GM12874 (cell line): ENCODE data around the gene TRERF1.

ENCODE experiments used
- TF ChIP-seq, protein P1 (sequence below): IDR thresholded peaks from 2 replicates; pipeline ENCODE4 v1.5.1; 2011; ENCODE audit warnings: low read depth, mild to moderate bottlenecking, control low read depth, low read length, moderate library complexity; ENCODE audit not compliant: insufficient read depth

TRERF1 gene

DNA sequence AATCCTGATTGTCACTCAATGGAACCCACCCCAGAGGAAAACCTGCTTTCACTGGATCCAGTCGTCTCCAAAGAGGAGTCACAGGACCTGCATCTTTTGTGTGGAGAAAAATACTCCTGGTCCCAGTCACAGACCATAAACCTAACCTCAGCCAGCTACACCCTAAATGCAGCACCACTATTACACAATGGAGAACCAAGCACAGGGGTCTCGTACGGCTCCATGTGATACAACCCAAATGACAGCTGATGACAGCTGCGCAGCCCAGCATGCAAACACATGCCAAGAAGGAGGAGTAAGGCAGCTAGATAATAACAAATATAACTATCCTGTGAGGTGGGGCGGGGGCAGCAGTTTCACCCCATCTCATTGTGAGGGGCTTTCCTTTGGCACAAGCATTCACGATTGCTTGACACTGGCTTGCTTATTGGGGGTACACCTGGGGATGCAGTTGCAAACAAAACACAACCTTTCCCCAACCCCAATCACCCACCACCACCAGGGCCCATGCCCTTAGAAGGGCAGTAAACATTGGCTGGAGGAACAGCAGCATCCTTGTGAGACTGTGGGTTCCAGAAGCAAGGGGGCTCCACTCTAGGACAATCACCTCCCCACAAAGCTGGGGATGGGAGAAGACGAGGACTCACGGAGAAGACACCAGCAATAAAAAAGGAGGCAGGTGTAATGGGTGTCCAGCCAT is 51.5 kb downstream of the TRERF1 start:
- TF ChIP-seq, protein P1, sequence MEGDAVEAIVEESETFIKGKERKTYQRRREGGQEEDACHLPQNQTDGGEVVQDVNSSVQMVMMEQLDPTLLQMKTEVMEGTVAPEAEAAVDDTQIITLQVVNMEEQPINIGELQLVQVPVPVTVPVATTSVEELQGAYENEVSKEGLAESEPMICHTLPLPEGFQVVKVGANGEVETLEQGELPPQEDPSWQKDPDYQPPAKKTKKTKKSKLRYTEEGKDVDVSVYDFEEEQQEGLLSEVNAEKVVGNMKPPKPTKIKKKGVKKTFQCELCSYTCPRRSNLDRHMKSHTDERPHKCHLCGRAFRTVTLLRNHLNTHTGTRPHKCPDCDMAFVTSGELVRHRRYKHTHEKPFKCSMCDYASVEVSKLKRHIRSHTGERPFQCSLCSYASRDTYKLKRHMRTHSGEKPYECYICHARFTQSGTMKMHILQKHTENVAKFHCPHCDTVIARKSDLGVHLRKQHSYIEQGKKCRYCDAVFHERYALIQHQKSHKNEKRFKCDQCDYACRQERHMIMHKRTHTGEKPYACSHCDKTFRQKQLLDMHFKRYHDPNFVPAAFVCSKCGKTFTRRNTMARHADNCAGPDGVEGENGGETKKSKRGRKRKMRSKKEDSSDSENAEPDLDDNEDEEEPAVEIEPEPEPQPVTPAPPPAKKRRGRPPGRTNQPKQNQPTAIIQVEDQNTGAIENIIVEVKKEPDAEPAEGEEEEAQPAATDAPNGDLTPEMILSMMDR, result no peak

DNA sequence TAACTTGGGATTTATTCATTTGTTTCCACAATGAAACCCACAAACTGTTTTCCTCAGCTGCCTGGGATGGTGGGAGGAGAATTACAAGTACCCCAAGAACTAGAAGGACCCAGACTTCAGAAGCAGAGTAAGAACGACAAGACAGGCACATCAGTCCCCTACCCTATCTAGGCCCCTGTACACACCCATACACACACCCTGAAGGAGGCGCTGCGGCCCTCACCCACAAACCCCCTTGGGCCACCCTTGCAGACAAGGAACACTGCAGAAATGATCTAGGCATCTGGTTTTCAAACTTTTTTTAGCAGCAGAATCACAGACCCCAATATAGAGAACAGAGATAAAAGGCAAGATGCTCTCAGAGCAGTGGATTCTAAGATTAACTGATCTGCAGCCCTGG is 55.0 kb downstream of the TRERF1 start:
- TF ChIP-seq, protein P1, result no peak

DNA sequence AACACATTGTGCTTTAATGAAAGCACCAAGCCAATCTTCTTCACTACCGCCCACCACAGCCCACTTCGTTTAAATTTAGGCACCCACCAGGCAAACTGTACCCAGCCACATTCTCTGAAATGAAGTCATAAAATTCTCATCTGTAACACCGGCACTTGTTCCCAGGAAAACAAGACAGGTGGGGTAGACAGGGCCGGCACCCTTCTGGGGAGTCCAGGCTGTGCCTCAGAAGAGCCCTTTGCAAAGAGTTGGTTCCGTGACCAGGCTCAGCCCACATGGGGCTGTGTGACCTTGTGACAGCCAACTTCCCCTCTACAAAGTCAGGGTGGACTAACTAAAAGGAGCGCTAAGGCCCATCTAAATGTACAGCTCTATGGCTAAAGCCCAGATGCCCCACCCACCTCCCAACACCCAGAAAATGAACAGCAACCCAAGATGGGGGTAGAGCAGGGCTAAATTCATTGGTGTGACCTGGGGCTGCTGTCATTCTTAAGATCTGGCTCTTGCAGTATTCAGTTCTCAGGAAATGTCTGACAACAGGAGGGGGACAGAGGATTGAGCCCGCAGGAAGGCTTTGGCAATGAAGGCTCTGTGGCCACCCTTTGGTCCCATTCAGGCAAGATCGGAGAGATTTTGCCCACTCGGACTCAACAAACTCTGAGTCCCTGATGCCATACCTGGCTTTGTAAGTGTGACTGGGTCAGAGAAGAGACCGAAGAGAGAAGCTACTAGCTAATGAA is 56.7 kb downstream of the TRERF1 start:
- TF ChIP-seq, protein P1, result no peak

DNA sequence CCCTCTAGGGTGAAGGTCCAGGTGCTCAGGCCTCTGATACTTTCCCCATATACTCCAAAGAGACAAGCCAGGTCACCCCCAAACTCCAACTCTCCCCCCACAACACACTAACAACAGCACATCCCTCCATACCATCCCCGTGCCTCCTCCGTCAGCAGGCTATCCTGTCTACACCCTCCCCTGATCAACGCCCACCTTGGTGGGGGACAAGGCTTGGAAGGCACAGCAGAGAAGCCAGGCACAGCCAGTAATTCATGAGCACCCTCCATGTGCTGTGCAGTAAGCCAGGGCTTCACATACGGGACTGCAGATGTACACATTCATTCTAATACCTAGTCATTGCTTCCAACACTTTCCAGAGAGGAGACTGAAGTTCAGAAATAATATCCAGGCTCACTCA is 57.6 kb downstream of the TRERF1 start:
- TF ChIP-seq, protein P1, result no peak

DNA sequence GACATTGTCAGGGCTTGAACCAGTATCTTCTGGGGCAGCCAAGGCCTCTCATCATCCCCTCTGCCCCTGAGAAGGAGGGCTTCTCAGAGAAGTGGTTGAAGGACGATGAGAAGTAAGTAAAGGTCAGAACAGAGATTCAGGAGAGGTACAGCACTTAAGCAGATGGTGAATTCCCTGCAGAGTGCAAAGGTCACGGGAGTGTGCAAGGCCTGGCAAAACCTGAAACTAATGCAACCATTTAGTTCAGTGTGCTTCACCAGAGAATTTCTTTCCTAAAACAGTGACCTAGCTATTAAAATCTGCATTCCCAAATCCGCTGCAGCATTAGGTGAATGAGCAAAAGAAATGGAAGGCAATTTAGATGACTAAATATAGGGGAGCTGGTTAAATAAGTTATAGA is 58.4 kb downstream of the TRERF1 start:
- TF ChIP-seq, protein P1, result no peak

DNA sequence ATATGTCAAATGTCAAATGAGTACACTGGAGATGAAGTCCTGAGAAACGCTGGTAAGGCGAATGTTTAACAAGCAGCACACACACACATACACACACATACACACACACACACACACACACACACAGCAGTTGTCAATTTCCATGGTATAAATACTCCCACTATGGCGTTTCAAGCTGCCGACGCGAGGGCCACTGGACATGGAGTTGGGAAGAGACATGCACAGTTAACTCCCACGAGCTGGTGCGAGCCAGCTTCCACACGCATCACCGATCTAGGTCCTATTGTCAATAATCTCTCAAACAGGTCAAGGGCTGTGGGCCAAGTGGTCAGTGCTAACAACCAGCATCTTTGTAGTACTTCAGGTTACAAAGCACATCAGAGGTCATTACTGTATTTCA is 58.9 kb downstream of the TRERF1 start:
- TF ChIP-seq, protein P1, result no peak

DNA sequence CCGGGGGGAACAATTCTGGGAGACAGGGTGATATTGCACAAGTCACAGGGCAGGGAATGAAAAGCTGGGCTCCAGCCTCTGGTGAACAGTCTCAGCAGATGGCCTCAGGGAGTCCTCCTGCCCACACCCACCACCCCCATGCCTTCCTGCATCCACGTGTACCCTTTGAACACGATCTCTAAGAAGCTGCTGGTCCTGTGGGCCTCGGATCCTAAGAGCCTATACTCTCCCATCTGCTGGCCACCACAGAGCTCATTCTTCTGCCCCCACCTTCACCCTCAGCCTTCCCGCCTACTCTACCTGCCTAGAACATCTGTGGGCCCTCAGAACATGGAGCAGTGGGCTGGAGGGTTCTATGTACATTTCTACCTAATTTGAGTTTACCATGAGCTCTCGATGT is 60.3 kb downstream of the TRERF1 start:
- TF ChIP-seq, protein P1, result no peak
